Trophoblast cell (in vitro differentiated cells and primary cell): ENCODE data around the gene CADM1. TPM values are rescaled to one million over a fixed set of nuclear protein-coding genes. Genes with fewer than 3 reads are reported as not detected.

ENCODE experiments used
- DNase-seq, 2 donors: peaks; one replicate each; pipeline ENCODE4 v3.0.0-alpha.2; 2016
- H2AFZ ChIP-seq: 2 replicates; pipeline ENCODE4 v1.6.1; 2013; ENCODE audit warnings: low read length, moderate library complexity, mild to moderate bottlenecking; ENCODE audit not compliant: insufficient read depth, poor library complexity
- H2AK5ac ChIP-seq: 2 replicates; pipeline ENCODE4 v1.6.1; 2013; ENCODE audit warnings: mild to moderate bottlenecking, low read length
- H2BK120ac ChIP-seq: 2 replicates; pipeline ENCODE4 v1.6.1; 2013; ENCODE audit warnings: low read length, mild to moderate bottlenecking, moderate library complexity; ENCODE audit not compliant: insufficient read depth, poor library complexity
- H2BK12ac ChIP-seq: 2 replicates; pipeline ENCODE4 v1.6.1; 2013; ENCODE audit warnings: mild to moderate bottlenecking, low read length, moderate library complexity
- H2BK5ac ChIP-seq: 2 replicates; pipeline ENCODE4 v1.6.1; 2013; ENCODE audit warnings: low read length, low read depth, moderate library complexity, mild to moderate bottlenecking; ENCODE audit not compliant: poor library complexity
- H3K14ac ChIP-seq: 2 replicates; pipeline ENCODE4 v1.6.1; 2013; ENCODE audit warnings: mild to moderate bottlenecking, low read length
- H3K18ac ChIP-seq: 2 replicates; pipeline ENCODE4 v1.6.1; 2013; ENCODE audit warnings: mild to moderate bottlenecking, low read length
- H3K23ac ChIP-seq: 2 replicates; pipeline ENCODE4 v1.6.1; 2013; ENCODE audit warnings: low read length
- H3K27ac ChIP-seq: 2 replicates; pipeline ENCODE4 v1.5.1; 2013; ENCODE audit warnings: low read depth, mild to moderate bottlenecking, inconsistent platforms, low read length, moderate library complexity
- H3K27me3 ChIP-seq: 2 replicates; pipeline ENCODE4 v1.6.1; 2013; ENCODE audit warnings: inconsistent platforms, mild to moderate bottlenecking, low read length, moderate library complexity; ENCODE audit not compliant: insufficient read depth
- H3K36me3 ChIP-seq, 2 experiments: 1 replicate in 1 of 2; 2 replicates in 1 of 2; pipeline ENCODE4 v1.6.1; 2013; ENCODE audit warnings: low read length in 2 of 2, mild to moderate bottlenecking in 2 of 2, moderate library complexity in 1 of 2; ENCODE audit not compliant: insufficient read depth in 2 of 2, control insufficient read depth in 1 of 2
- H3K4ac ChIP-seq: 2 replicates; pipeline ENCODE4 v1.6.1; 2013; ENCODE audit warnings: low read depth, mild to moderate bottlenecking, low read length, moderate library complexity
- H3K4me1 ChIP-seq, 2 experiments: 1 replicate in 1 of 2; 2 replicates in 1 of 2; pipeline ENCODE4 v1.6.1; 2013; ENCODE audit warnings: low read length in 2 of 2, mild to moderate bottlenecking in 2 of 2, moderate library complexity in 1 of 2; ENCODE audit not compliant: insufficient read depth in 2 of 2, control insufficient read depth in 1 of 2
- H3K4me2 ChIP-seq: 2 replicates; pipeline ENCODE4 v1.6.1; 2013; ENCODE audit warnings: inconsistent platforms, mild to moderate bottlenecking, low read length, moderate library complexity
- H3K4me3 ChIP-seq: 2 replicates; pipeline ENCODE4 v1.5.1; 2013; ENCODE audit warnings: mild to moderate bottlenecking, low read depth, low read length, inconsistent platforms
- H3K79me1 ChIP-seq: one replicate; pipeline ENCODE4 v1.6.1; 2013; ENCODE audit warnings: low read length
- H3K79me2 ChIP-seq: 2 replicates; pipeline ENCODE4 v1.6.1; 2013; ENCODE audit warnings: low read length, mild to moderate bottlenecking; ENCODE audit not compliant: control insufficient read depth, insufficient read depth, poor library complexity
- H3K9ac ChIP-seq: 2 replicates; pipeline ENCODE4 v1.6.1; 2013; ENCODE audit warnings: mild to moderate bottlenecking, low read length
- H3K9me3 ChIP-seq: 2 replicates; pipeline ENCODE4 v1.6.1; 2013; ENCODE audit warnings: low read depth, mild to moderate bottlenecking, control low read depth, inconsistent platforms, low read length; ENCODE audit not compliant: insufficient read depth
- H4K12ac ChIP-seq: 2 replicates; pipeline ENCODE4 v1.6.1; 2013; ENCODE audit warnings: low read depth, mild to moderate bottlenecking, low read length, moderate library complexity
- H4K8ac ChIP-seq: 2 replicates; pipeline ENCODE4 v1.6.1; 2013; ENCODE audit warnings: low read depth, mild to moderate bottlenecking, low read length, moderate library complexity
- H4K91ac ChIP-seq: one replicate; pipeline ENCODE4 v1.6.1; 2013; ENCODE audit warnings: low read depth, mild to moderate bottlenecking, low read length, moderate library complexity
- WGBS: extraction: QIAGEN DNeasy Blood & Tissue Kit; methylation state at CpG from one replicate; pipeline ENCODE4 v1.1.7; 2013; ENCODE audit warnings: missing lambda C conversion rate; ENCODE audit not compliant: insufficient read length, insufficient coverage; ENCODE audit errors: extremely low coverage; 5-methylcytosine and 5-hydroxymethylcytosine counted together
- polyA plus RNA-seq: library from polyadenylated mRNA; stranded (reverse); fragments of 200-250 nt; gene quantifications from 2 replicates; pipeline ENCODE4 v1.2.3, GENCODE V29; 2013

Gene CADM1
- 70.4 and 73.0 TPM in 2 replicates for polyA plus RNA-seq

- H3K27me3 ChIP-seq, result no peaks in the 10 kb centered on the region
- peak within 1 kb of the TSS; percentile 93 for H3K4me2 ChIP-seq
- no peak within 1 kb of the TSS for H4K12ac ChIP-seq
- H3K4me1 ChIP-seq, result peaks cover 6 to 9% of the 10 kb centered on the region in 2 experiments
- H2BK120ac ChIP-seq, result no peak within 1 kb of the TSS
- peaks cover 9% of the 10 kb centered on the region for H3K79me1 ChIP-seq
- peak within 1 kb of the TSS; percentile 61 for H2BK5ac ChIP-seq
- H2AK5ac ChIP-seq, result no peak within 1 kb of the TSS
- no CpG with 5 or more reads among the region's 76 CpGs for WGBS
- H4K91ac ChIP-seq, result peak within 1 kb of the TSS; percentile 61
- H2AFZ ChIP-seq, result peak within 1 kb of the TSS; percentile 53
- peak within 1 kb of the TSS; percentile 79 for H3K18ac ChIP-seq
- no peak within 1 kb of the TSS for H3K23ac ChIP-seq
- peak within 1 kb of the TSS; percentile 83 for H3K4me3 ChIP-seq
- peaks cover 15% of the 10 kb centered on the region for H3K79me2 ChIP-seq
- no peaks in the 10 kb centered on the region for H3K36me3 ChIP-seq
- H3K9me3 ChIP-seq, result no peaks in the 10 kb centered on the region
- H2BK12ac ChIP-seq, result peak within 1 kb of the TSS; percentile 6
- H3K4ac ChIP-seq, result no peak within 1 kb of the TSS
- peak within 1 kb of the TSS; percentile 37 for H4K8ac ChIP-seq
- H3K14ac ChIP-seq, result peak within 1 kb of the TSS; percentile 29
- H3K9ac ChIP-seq, result peak within 1 kb of the TSS; percentile 71
- H3K27ac ChIP-seq, result peak within 1 kb of the TSS; percentile 48
- DNase-seq, result peak; percentile 77 to 92
Measured at GRCh38 chr11:115504276-115505158, at the start of gene CADM1. CADM1 (minus strand) TSS chr11:115504415.

- Histone ChIP-seq H3K79me1 (no peaks in the 10 kb centered on the region), H2BK120ac (no peak overlapping the region), H3K9ac (no peak overlapping the region), H3K4me1 (peaks cover 3 to 5% of the 10 kb centered on the region in 2 experiments), H2BK5ac (no peak overlapping the region), H3K27me3 (no peaks in the 10 kb centered on the region), H3K18ac (no peak overlapping the region), H3K4me3 (peak overlapping the region; percentile 3), H3K23ac (no peak overlapping the region), H2AFZ (no peak overlapping the region), H3K9me3 (no peaks in the 10 kb centered on the region), H3K4me2 (no peak overlapping the region), H3K36me3 (no peaks in the 10 kb centered on the region), H3K14ac (no peak overlapping the region), H2AK5ac (no peak overlapping the region), H3K79me2 (no peaks in the 10 kb centered on the region), H3K27ac (no peak overlapping the region), H4K12ac (no peak overlapping the region), H4K8ac (no peak overlapping the region), H2BK12ac (no peak overlapping the region), H4K91ac (no peak overlapping the region), H3K4ac (no peak overlapping the region)
- DNase-seq, result no peak
- WGBS, result no CpG with 5 or more reads among the region's 15 CpGs
Measured at GRCh38 chr11:115552773-115553438, 48.7 kb upstream of the CADM1 start.

GRCh38 chr11:115552151-115552772 is 48.0 kb upstream of the CADM1 start:
- no peak overlapping the region for H3K27ac ChIP-seq
- H3K4ac ChIP-seq, result no peak overlapping the region
- H4K8ac ChIP-seq, result no peak overlapping the region
- no peak overlapping the region for H4K12ac ChIP-seq
- H2BK120ac ChIP-seq, result no peak overlapping the region
- no peak overlapping the region for H3K4me2 ChIP-seq
- H2AFZ ChIP-seq, result no peak overlapping the region
- no peaks in the 10 kb centered on the region for H3K36me3 ChIP-seq
- peaks cover 3 to 5% of the 10 kb centered on the region in 2 experiments for H3K4me1 ChIP-seq
- no peak overlapping the region for H2BK5ac ChIP-seq
- no peak overlapping the region for H3K9ac ChIP-seq
- DNase-seq, result no peak
- no peaks in the 10 kb centered on the region for H3K79me1 ChIP-seq
- H2BK12ac ChIP-seq, result no peak overlapping the region
- no peak overlapping the region for H3K23ac ChIP-seq
- H3K27me3 ChIP-seq, result no peaks in the 10 kb centered on the region
- H4K91ac ChIP-seq, result no peak overlapping the region
- H3K9me3 ChIP-seq, result no peaks in the 10 kb centered on the region
- H3K4me3 ChIP-seq, result no peak overlapping the region
- no CpG with 5 or more reads among the region's 7 CpGs for WGBS
- no peak overlapping the region for H3K18ac ChIP-seq
- H2AK5ac ChIP-seq, result no peak overlapping the region
- H3K79me2 ChIP-seq, result no peaks in the 10 kb centered on the region
- no peak overlapping the region for H3K14ac ChIP-seq

- no peak overlapping the region for H4K8ac ChIP-seq
- no peak overlapping the region for H3K4me2 ChIP-seq
Measured at GRCh38 chr11:115550291-115551059, 46.3 kb upstream of the CADM1 start.

More at GRCh38 chr11:115550291-115551059, 46.3 kb upstream of the CADM1 start:
- Histone ChIP-seq H2AK5ac (no peak overlapping the region), H2BK5ac (no peak overlapping the region), H3K9me3 (no peaks in the 10 kb centered on the region), H3K9ac (no peak overlapping the region), H3K4me1 (peaks cover 3 to 5% of the 10 kb centered on the region in 2 experiments), H2BK12ac (peak overlapping the region; percentile 15), H3K4me3 (no peak overlapping the region), H3K79me1 (no peaks in the 10 kb centered on the region), H2BK120ac (no peak overlapping the region), H2AFZ (no peak overlapping the region), H4K12ac (no peak overlapping the region), H4K91ac (no peak overlapping the region), H3K14ac (no peak overlapping the region), H3K4ac (no peak overlapping the region), H3K18ac (no peak overlapping the region), H3K23ac (no peak overlapping the region), H3K27ac (no peak overlapping the region), H3K27me3 (no peaks in the 10 kb centered on the region), H3K36me3 (no peaks in the 10 kb centered on the region), H3K79me2 (no peaks in the 10 kb centered on the region)
- no peak for DNase-seq
- no CpG with 5 or more reads among the region's 17 CpGs for WGBS
